Adrenal gland (tissue), 12 donors: ENCODE results near the gene SULF2. TPM values are rescaled to one million over a fixed set of nuclear protein-coding genes. Genes with fewer than 3 reads are reported as not detected.

ENCODE experiments used
- DNase-seq, 7 donors: peaks; one replicate each; pipeline ENCODE4 v3.0.0-alpha.2; 2019 to 2020
- H3K27ac ChIP-seq, 5 donors: fragments of 200-600 bp; sonication (generic) in 4 of 5; 1 replicate in 3 of 5; 2 replicates in 2 of 5; pipeline versions ENCODE4 v1.5.1 to v1.8.0; 2016 to 2020; ENCODE audit warnings: mild to moderate bottlenecking in 1 of 5
- H3K27me3 ChIP-seq: fragments of 200-600 bp; 2 replicates; pipeline ENCODE4 v1.8.0; 2021
- H3K36me3 ChIP-seq, 2 donors: fragments of 200-600 bp; replicated peaks in 1 of 2; 1 replicate in 1 of 2; 2 replicates in 1 of 2; pipeline versions ENCODE4 v1.5.1 to v1.8.0; 2018 to 2022
- H3K4me1 ChIP-seq, 2 donors: fragments of 200-600 bp; replicated peaks in 1 of 2; 1 replicate in 1 of 2; 2 replicates in 1 of 2; pipeline versions ENCODE4 v1.5.1 to v1.8.0; 2018 to 2021
- H3K4me3 ChIP-seq, 4 donors: fragments of 200-600 bp; sonication (generic) in 3 of 4; one replicate each; pipeline ENCODE4 v1.5.1; 2016 to 2018
- H3K9me3 ChIP-seq, 3 donors: fragments of 200-600 bp; sonication (generic) in 1 of 3; replicated peaks in 1 of 3; 1 replicate in 2 of 3; 2 replicates in 1 of 3; pipeline versions ENCODE4 v1.5.1 to v1.8.0; 2016 to 2021
- CTCF ChIP-seq, 6 experiments: fragments of 450-650 bp in 4 of 6; fragments of 200-600 bp in 2 of 6; sonication (generic) in 1 of 6; IDR thresholded peaks; 1 replicate in 5 of 6; 2 replicates in 1 of 6; pipeline versions ENCODE4 v1.5.1 to v1.8.0; 2016 to 2021; ENCODE audit warnings: antibody characterized with exemption in 6 of 6, mild to moderate bottlenecking in 2 of 6, moderate library complexity in 1 of 6
- POLR2A ChIP-seq, 2 donors: fragments of 450-650 bp; IDR thresholded peaks; one replicate each; pipeline ENCODE4 v1.6.1; 2017; ENCODE audit warnings: antibody characterized with exemption in 2 of 2, mild to moderate bottlenecking in 2 of 2, moderate library complexity in 1 of 2
- WGBS, 4 donors: extraction: QIAGEN DNeasy Blood & Tissue Kit in 2 of 4; methylation state at CpG; one replicate each; pipeline versions ENCODE4 v1.1.5 to v1.1.7; 2013 to 2017; 5-methylcytosine and 5-hydroxymethylcytosine counted together
- intact Hi-C, 2 donors: fragments of 100-400 bp; cut with DNase I; formaldehyde crosslinking; loops; one replicate each; pipeline versions ENCODE4 v1.14.1 to v1.15.0; 2022 to 2023
- polyA plus RNA-seq, 3 donors: library from polyadenylated mRNA; stranded (reverse); fragments of 200-250 nt in 2 of 3; fragments of 350-450 nt in 1 of 3; fragmentation: Illumina TruSeq in 1 of 3; extraction: RNeasy Lipid Tissue Mini Kit (QIAGEN cat#74804) in 1 of 3; gene quantifications; one replicate each; pipeline ENCODE4 v1.2.3, GENCODE V29; 2013 to 2014
- total RNA-seq, 9 donors: library from RNA; depleted of rRNA in 4 of 9; stranded (reverse); fragments of >200 nt in 4 of 9; fragments of 120-200 nt in 1 of 9; fragmentation: NEBNext Ultra II Directional in 1 of 9; extraction: Animal tissue kit (Norgen Biotek cat#: 25700) in 1 of 9; gene quantifications; one replicate each; pipeline versions ENCODE4 v1.1.0 to v1.2.4, GENCODE V29; 2013 to 2023
- donor health status: healthy with polysubstance abuse.
- donor health status: Bipolar disorder and iron deficiency.
- donor health status: DM: yes; HTN: yes; CAD: no.
- donor health status: DM: no; HTN: no; CAD: no.
- donor health status: DM: no; HTN: no; CAD: no.
- donor health status: DM: yes; HTN: yes; CAD: no.

SULF2 gene
- total and polyA plus RNA-seq, 12 donors: 13.5 to 42.5 (median 25.6) TPM

GRCh38 chr20:47682028-47682783 lies 103.1 kb downstream of the SULF2 start:
- TF ChIP-seq POLR2A (IDR thresholded peaks at IDR 0.05) (no peak), CTCF (IDR thresholded peaks at IDR 0.05) (no peak)
- DNase-seq: peak in 6 of 7 donors; percentile 40 to 75 (median 52)
- Histone ChIP-seq H3K36me3 (no peaks in the 10 kb centered on the region), H3K9me3 (no peaks in the 10 kb centered on the region), H3K4me1 (no peaks in the 10 kb centered on the region), H3K27ac (peak overlapping the region in 1 of 5 donors; percentile 66), H3K27me3 (no peaks in the 10 kb centered on the region), H3K4me3 (no peak overlapping the region)
- intact Hi-C loops: no loop called here
- WGBS, 4 donors: 62 to 82% (median 66%) methylated on average over 17 to 22 of the region's 22 CpGs

- Histone ChIP-seq H3K9me3 (no peaks in the 10 kb centered on the region), H3K36me3 (no peaks in the 10 kb centered on the region), H3K27me3 (no peaks in the 10 kb centered on the region), H3K27ac (peak overlapping the region in 1 of 5 donors; percentile 66), H3K4me3 (no peak overlapping the region), H3K4me1 (no peaks in the 10 kb centered on the region)
- intact Hi-C loops: no loop called here
- WGBS, 4 donors: 85 to 90% (median 87%) methylated on average over 5 to 6 of the region's 6 CpGs
- DNase-seq: no peak
- no peak for TF ChIP-seq POLR2A (IDR thresholded peaks at IDR 0.05)
- TF ChIP-seq CTCF (IDR thresholded peaks at IDR 0.05): no peak
Observed at GRCh38 chr20:47680804-47681529, 104.3 kb downstream of the SULF2 start.

DNA sequence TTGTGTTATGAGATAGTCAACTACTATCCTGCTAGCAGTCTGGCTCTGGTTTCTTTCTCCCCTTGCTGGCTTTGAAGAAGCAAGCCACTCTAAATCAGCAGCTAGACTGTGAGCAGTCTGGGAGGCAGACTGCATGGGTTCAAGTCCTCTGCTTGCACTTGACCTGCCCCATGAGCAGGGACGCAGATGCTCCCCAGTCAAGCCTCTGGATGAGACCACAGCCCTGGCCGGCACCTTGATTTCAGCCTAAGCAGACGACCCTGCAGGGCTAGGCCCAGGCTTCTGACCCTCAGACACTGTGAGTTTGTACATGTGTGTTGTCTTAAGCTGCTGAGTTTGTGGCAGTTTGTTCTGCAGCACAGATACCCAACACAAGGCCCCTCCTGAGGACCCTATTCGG lies 105.8 kb downstream of the SULF2 start:
- no peaks in the 10 kb centered on the region for H3K9me3 ChIP-seq
- no peak for DNase-seq
- H3K27ac ChIP-seq: no peak overlapping the region
- H3K4me1 ChIP-seq: no peaks in the 10 kb centered on the region
- intact Hi-C loops: loop anchor here (5.0 to 10.0 kb wide), 3 partner anchors 95 to 933 kb away; partner anchors contain the start of gene SULF2 (in 1 of the 2)
- H3K36me3 ChIP-seq: no peaks in the 10 kb centered on the region
- 94 to 100% (median 98%) methylated on average over 1 to 4 of the region's 4 CpGs for WGBS, 4 donors
- no peaks in the 10 kb centered on the region for H3K27me3 ChIP-seq
- TF ChIP-seq CTCF (IDR thresholded peaks at IDR 0.05): no peak
- no peak for TF ChIP-seq POLR2A (IDR thresholded peaks at IDR 0.05)
- no peak overlapping the region for H3K4me3 ChIP-seq

DNA sequence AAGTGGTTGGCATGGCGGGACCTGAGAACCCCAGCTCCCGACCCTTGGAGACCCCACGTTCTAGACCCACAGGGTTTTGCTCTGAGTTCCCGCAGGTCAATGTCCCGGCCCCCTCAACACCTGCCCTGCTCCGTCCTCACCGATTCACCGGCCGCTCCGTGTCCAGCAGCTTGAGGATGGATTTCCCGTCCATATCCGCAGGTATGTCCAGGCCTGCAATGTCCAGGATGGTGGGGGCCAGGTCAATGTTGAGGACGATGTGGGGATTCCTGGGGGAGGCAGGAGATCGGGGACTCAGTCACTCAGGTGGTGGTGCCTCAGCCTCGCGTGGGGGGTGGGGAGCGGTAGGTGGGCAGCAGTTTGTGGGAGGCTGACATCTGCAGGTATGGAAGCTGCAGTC lies 106.7 kb downstream of the SULF2 start:
- intact Hi-C loops: loop anchor here (5.0 to 10.0 kb wide), 3 partner anchors 96 to 934 kb away; partner anchors contain the start of gene SULF2 (in 1 of the 2)
- DNase-seq: no peak
- Histone ChIP-seq H3K36me3 (no peaks in the 10 kb centered on the region), H3K27me3 (no peaks in the 10 kb centered on the region), H3K27ac (no peak overlapping the region), H3K4me1 (no peaks in the 10 kb centered on the region), H3K4me3 (no peak overlapping the region), H3K9me3 (no peaks in the 10 kb centered on the region)
- no peak for TF ChIP-seq CTCF (IDR thresholded peaks at IDR 0.05)
- no peak for TF ChIP-seq POLR2A (IDR thresholded peaks at IDR 0.05)
- WGBS, 4 donors: 86 to 96% (median 91%) methylated on average over 16 to 17 of the region's 17 CpGs
